Activated CD4-positive, alpha-beta memory T cell treated with anti-CD3 and anti-CD28 coated beads, Interleukin-2, amount 10 ng/mL, durations not matched to agents 7 days and 5 days (primary cell): ENCODE data around the gene TMEM214. TPM values are rescaled to one million over a fixed set of nuclear protein-coding genes. Genes with fewer than 3 reads are reported as not detected.

Experiments
- CTCF ChIA-PET: fragments of 350-600 bp; sonication (Branson Sonifier 250); formaldehyde crosslinking; loops from one replicate; lab custom pipeline; 2021; ENCODE audit warnings: antibody characterized with exemption, inconsistent platforms; lab: Charles Lee
- POLR2A ChIA-PET: fragments of 350-600 bp; sonication (Branson Sonifier 250); formaldehyde crosslinking; loops from one replicate; lab custom pipeline; 2021; ENCODE audit warnings: antibody characterized with exemption; lab: Charles Lee
- DNase-seq: peaks from one replicate; pipeline ENCODE4 v3.0.0-alpha.2; 2020
- H3K27ac Mint-ChIP-seq: one replicate; pipeline ENCODE4 v1.8.0; 2021; ENCODE audit warnings: mild to moderate bottlenecking, mixed read lengths
- H3K27me3 Mint-ChIP-seq: one replicate; pipeline ENCODE4 v1.8.0; 2021; ENCODE audit warnings: mixed read lengths
- H3K36me3 Mint-ChIP-seq: one replicate; pipeline ENCODE4 v1.8.0; 2021; ENCODE audit warnings: low read depth, mixed read lengths
- H3K4me1 Mint-ChIP-seq: one replicate; pipeline ENCODE4 v1.8.0; 2021; ENCODE audit warnings: mixed read lengths
- H3K4me3 Mint-ChIP-seq: one replicate; pipeline ENCODE4 v1.8.0; 2021; ENCODE audit warnings: mild to moderate bottlenecking, mixed read lengths
- H3K9me3 Mint-ChIP-seq: one replicate; pipeline ENCODE4 v1.8.0; 2021; ENCODE audit warnings: mixed read lengths
- total RNA-seq, 2 experiments: library from RNA; stranded (reverse); gene quantifications; one replicate each; pipeline ENCODE4 v1.2.3, GENCODE V29; 2021

The TMEM214 gene
- total RNA-seq, 2 experiments from 2014 or later = 80.4 to 80.7 TPM

- H3K4me1 Mint-ChIP-seq = peaks cover 45% of the 10 kb centered on the region
- ChIA-PET CTCF (no interaction called here), POLR2A (no interaction called here)
- H3K4me3 Mint-ChIP-seq = no peak overlapping the region
- H3K36me3 Mint-ChIP-seq = peaks cover 32% of the 10 kb centered on the region
- H3K27me3 Mint-ChIP-seq = no peaks in the 10 kb centered on the region
- no peaks in the 10 kb centered on the region for H3K9me3 Mint-ChIP-seq
- DNase-seq = no peak
- no peak overlapping the region for H3K27ac Mint-ChIP-seq
These were observed 3.7 kb upstream of the TMEM214 start for GRCh38 chr2:27029051-27029450.

GRCh38 chr2:27033253-27033852 is 588 bp downstream of the TMEM214 start:
- Mint-ChIP-seq H3K36me3 (peaks cover 69% of the 10 kb centered on the region), H3K4me1 (peaks cover 60% of the 10 kb centered on the region), H3K27ac (peak overlapping the region; percentile 86), H3K4me3 (peak overlapping the region; percentile 93), H3K9me3 (no peaks in the 10 kb centered on the region), H3K27me3 (no peaks in the 10 kb centered on the region)
- POLR2A ChIA-PET = interaction anchor here (0.9 to 5.3 kb wide), 10 partner anchors 12 to 247 kb away, joined by 3 to 54 read pairs (median 5); partner anchors contain the start of genes AGBL5, ATRAID, CENPA and OST4
- DNase-seq = no peak
- CTCF ChIA-PET = interaction anchor here (0.6 to 2.7 kb wide), 9 partner anchors 12 to 380 kb away, joined by 3 to 18 read pairs (median 3); partner anchors contain the start of gene AGBL5

GRCh38 chr2:27038012-27038411 is 5.2 kb downstream of the TMEM214 start:
- DNase-seq = no peak
- H3K27me3 Mint-ChIP-seq = no peaks in the 10 kb centered on the region
- no peak overlapping the region for H3K4me3 Mint-ChIP-seq
- CTCF ChIA-PET = interaction anchor here (4.0 kb wide), 1 partner anchor 13 kb away, joined by 11 read pairs; the partner anchor contains the start of gene AGBL5
- POLR2A ChIA-PET = interaction anchor here (4.7 kb wide), 1 partner anchor 13 kb away, joined by 28 read pairs; the partner anchor contains the start of gene AGBL5
- H3K27ac Mint-ChIP-seq = no peak overlapping the region
- H3K36me3 Mint-ChIP-seq = peaks cover 89% of the 10 kb centered on the region
- peaks cover 36% of the 10 kb centered on the region for H3K4me1 Mint-ChIP-seq
- no peaks in the 10 kb centered on the region for H3K9me3 Mint-ChIP-seq

GRCh38 chr2:27038631-27039339 is 6.0 kb downstream of the TMEM214 start:
- H3K9me3 Mint-ChIP-seq = no peaks in the 10 kb centered on the region
- no peak overlapping the region for H3K27ac Mint-ChIP-seq
- ChIA-PET POLR2A (interaction anchor here (4.7 kb wide), 1 partner anchor 12 kb away, joined by 28 read pairs; the partner anchor contains the start of gene AGBL5), CTCF (no interaction called here)
- no peak overlapping the region for H3K4me3 Mint-ChIP-seq
- no peak for DNase-seq
- H3K36me3 Mint-ChIP-seq = peaks cover 84% of the 10 kb centered on the region
- no peaks in the 10 kb centered on the region for H3K27me3 Mint-ChIP-seq
- H3K4me1 Mint-ChIP-seq = peaks cover 31% of the 10 kb centered on the region

GRCh38 chr2:27039426-27039825 is 6.7 kb downstream of the TMEM214 start:
- POLR2A ChIA-PET = interaction anchor here (1.1 to 4.7 kb wide), 2 partner anchors 11 to 32 kb away, joined by 4 to 28 read pairs; partner anchors contain the start of genes AGBL5 and OST4
- Mint-ChIP-seq H3K4me1 (peaks cover 25% of the 10 kb centered on the region), H3K36me3 (peaks cover 78% of the 10 kb centered on the region), H3K9me3 (no peaks in the 10 kb centered on the region), H3K4me3 (no peak overlapping the region), H3K27ac (no peak overlapping the region), H3K27me3 (no peaks in the 10 kb centered on the region)
- CTCF ChIA-PET = no interaction called here
- no peak for DNase-seq

- no peaks in the 10 kb centered on the region for H3K9me3 Mint-ChIP-seq
- H3K4me1 Mint-ChIP-seq = peaks cover 21% of the 10 kb centered on the region
- H3K27me3 Mint-ChIP-seq = no peaks in the 10 kb centered on the region
- ChIA-PET POLR2A (interaction anchor here (1.1 to 4.7 kb wide), 2 partner anchors 11 to 32 kb away, joined by 4 to 28 read pairs; partner anchors contain the start of genes AGBL5 and OST4), CTCF (no interaction called here)
- peaks cover 80% of the 10 kb centered on the region for H3K36me3 Mint-ChIP-seq
- no peak for DNase-seq
- no peak overlapping the region for H3K27ac Mint-ChIP-seq
- no peak overlapping the region for H3K4me3 Mint-ChIP-seq
These were observed 7.1 kb downstream of the TMEM214 start for GRCh38 chr2:27039871-27040270.

- CTCF ChIA-PET = no interaction called here
- H3K9me3 Mint-ChIP-seq = no peaks in the 10 kb centered on the region
- POLR2A ChIA-PET = interaction anchor here (1.1 to 4.7 kb wide), 2 partner anchors 10 to 31 kb away, joined by 4 to 28 read pairs; partner anchors contain the start of genes AGBL5 and OST4
- no peak for DNase-seq
- H3K4me1 Mint-ChIP-seq = peaks cover 16% of the 10 kb centered on the region
- H3K27ac Mint-ChIP-seq = no peak overlapping the region
- H3K36me3 Mint-ChIP-seq = peaks cover 76% of the 10 kb centered on the region
- no peak overlapping the region for H3K4me3 Mint-ChIP-seq
- no peaks in the 10 kb centered on the region for H3K27me3 Mint-ChIP-seq
These were observed 7.5 kb downstream of the TMEM214 start for GRCh38 chr2:27040282-27040681.

- Mint-ChIP-seq H3K4me3 (no peak overlapping the region), H3K36me3 (peaks cover 64% of the 10 kb centered on the region), H3K9me3 (no peaks in the 10 kb centered on the region), H3K27me3 (no peaks in the 10 kb centered on the region), H3K4me1 (peaks cover 11% of the 10 kb centered on the region), H3K27ac (no peak overlapping the region)
- no peak for DNase-seq
- CTCF ChIA-PET = no interaction called here
- POLR2A ChIA-PET = interaction anchor here (1.6 kb wide), 1 partner anchor 9 kb away, joined by 3 read pairs; no protein-coding TSS in a partner anchor
These were observed 9.0 kb downstream of the TMEM214 start for GRCh38 chr2:27041752-27042151.

GRCh38 chr2:27042159-27042661 is 9.4 kb downstream of the TMEM214 start:
- ChIA-PET CTCF (no interaction called here), POLR2A (interaction anchor here (1.6 to 5.8 kb wide), 2 partner anchors 9 kb away, joined by 3 to 27 read pairs; partner anchors contain the start of gene TMEM214)
- no peak overlapping the region for H3K27ac Mint-ChIP-seq
- no peak overlapping the region for H3K4me3 Mint-ChIP-seq
- H3K36me3 Mint-ChIP-seq = peaks cover 60% of the 10 kb centered on the region
- no peaks in the 10 kb centered on the region for H3K9me3 Mint-ChIP-seq
- peaks cover 11% of the 10 kb centered on the region for H3K4me1 Mint-ChIP-seq
- no peaks in the 10 kb centered on the region for H3K27me3 Mint-ChIP-seq
- DNase-seq = no peak

GRCh38 chr2:27042985-27043634 is 10.3 kb downstream of the TMEM214 start:
- CTCF ChIA-PET = no interaction called here
- no peak overlapping the region for H3K4me3 Mint-ChIP-seq
- peaks cover 52% of the 10 kb centered on the region for H3K36me3 Mint-ChIP-seq
- H3K9me3 Mint-ChIP-seq = no peaks in the 10 kb centered on the region
- no peak overlapping the region for H3K27ac Mint-ChIP-seq
- no peaks in the 10 kb centered on the region for H3K27me3 Mint-ChIP-seq
- DNase-seq = no peak
- peaks cover 13% of the 10 kb centered on the region for H3K4me1 Mint-ChIP-seq
- POLR2A ChIA-PET = interaction anchor here (1.6 to 5.8 kb wide), 2 partner anchors 8 to 10 kb away, joined by 3 to 27 read pairs; partner anchors contain the start of gene TMEM214

GRCh38 chr2:27049422-27050280 is 16.9 kb downstream of the TMEM214 start:
- peak overlapping the region; percentile 98 for H3K4me3 Mint-ChIP-seq
- peaks cover 28% of the 10 kb centered on the region for H3K4me1 Mint-ChIP-seq
- ChIA-PET CTCF (interaction anchor here (0.6 to 3.6 kb wide), 9 partner anchors 13 to 253 kb away, joined by 3 to 18 read pairs (median 11); partner anchors contain the start of genes OST4 and TMEM214), POLR2A (interaction anchor here (0.6 to 12.8 kb wide), 11 partner anchors 11 to 1821 kb away, joined by 3 to 196 read pairs (median 14); partner anchors contain the start of genes ATRAID, KHK, OST4 and PREB)
- peaks cover 5% of the 10 kb centered on the region for H3K27me3 Mint-ChIP-seq
- peaks cover 24% of the 10 kb centered on the region for H3K36me3 Mint-ChIP-seq
- DNase-seq = peak; percentile 56
- peak overlapping the region; percentile 97 for H3K27ac Mint-ChIP-seq
- H3K9me3 Mint-ChIP-seq = no peaks in the 10 kb centered on the region
